Stimulated activated CD4-positive, alpha-beta T cell treated with anti-CD3 and anti-CD28 coated beads, Interleukin-15, amount 100 ng/mL, for 24 hours (primary cell): ENCODE results near the gene MAMSTR.
A peak's percentile ranks its signal among the peaks of the same experiment; 100 is the strongest.

Source experiments
- DNase-seq: peaks from one replicate; pipeline ENCODE4 v3.0.0-alpha.2; 2020

The MAMSTR gene

DNA sequence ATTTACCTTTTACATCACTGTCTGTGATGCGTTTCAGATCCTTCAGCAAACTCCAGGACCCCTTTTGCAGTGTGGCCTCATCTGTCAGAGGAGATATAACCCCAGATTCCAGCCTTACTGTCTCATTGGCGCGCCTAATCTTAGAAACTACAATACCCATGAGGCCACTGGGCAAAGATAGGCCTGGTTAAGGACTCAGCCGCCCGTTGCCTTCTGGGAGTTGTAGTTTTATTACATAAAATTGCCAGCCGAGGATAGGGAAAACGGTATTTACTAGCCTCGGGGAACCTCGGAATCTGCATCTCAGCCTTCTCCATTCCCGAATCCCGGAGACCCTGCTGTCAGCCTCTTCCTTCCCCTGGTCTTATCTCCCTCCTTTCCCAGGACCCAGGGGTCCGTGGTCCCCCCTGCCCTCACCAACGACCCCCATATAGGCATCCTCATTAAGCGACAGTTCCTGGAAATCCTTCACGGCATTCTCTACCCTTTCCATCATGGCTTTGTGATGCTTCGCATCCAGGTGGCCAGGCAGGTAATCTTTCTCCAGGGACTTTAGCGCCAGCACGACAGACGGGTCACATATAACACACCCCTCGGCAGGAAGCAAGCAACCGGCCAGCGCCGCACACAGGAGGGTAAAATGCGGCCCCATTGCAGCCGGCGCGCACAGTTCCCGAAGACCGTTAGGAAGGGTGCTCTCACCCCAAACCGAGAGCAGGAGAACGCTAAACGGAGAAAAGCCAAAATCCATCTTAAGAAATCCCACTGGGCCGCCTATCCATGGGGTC is 25.9 kb upstream of the MAMSTR start:
- DNase-seq = peak; percentile 69

GRCh38 chr19:48742096-48742495 is 22.6 kb upstream of the MAMSTR start:
- no peak for DNase-seq

DNA sequence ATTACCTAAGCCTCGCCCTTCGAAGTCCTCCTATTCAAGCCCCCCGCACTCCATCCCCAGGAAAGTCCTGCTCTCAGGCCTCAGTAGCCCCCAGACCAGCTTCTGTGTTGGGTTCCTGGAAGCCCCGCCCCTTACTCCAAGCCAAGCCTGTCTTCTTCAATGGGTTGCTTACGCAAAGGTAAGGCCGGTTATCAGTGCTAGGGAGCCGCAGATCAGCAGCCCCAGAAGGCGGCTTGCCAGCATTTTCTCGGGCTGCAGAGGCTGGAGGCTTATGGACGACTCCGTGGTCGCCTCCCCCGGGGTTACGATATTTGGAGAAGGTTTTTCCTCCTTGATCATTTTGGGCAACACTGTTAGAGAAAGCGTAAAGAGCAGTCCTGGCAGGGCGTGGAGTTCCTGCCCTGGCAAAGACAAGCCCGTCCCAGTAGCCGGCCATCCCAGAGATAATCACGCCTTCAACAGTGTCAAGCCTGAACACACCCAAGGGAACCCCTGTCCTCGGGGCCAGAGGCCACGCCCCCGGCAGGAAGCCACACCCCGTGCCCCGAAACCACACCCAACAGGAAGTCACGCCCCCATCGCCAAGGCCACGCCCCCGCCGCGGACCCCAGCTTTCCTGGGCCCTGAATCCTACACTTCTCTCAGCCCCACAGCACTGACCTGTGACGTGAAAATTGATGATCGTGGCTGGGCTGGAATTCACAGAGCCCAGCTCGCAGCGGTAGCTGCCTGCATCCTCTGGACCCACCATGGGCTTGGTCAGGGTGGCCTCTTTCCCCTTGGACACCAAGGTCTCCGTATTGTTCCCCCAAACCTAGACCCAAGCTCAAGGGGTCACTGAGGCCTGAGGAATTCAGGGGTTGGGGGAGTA is 21.8 kb upstream of the MAMSTR start:
- peak; percentile 54 for DNase-seq

GRCh38 chr19:48740164-48740972 is 20.8 kb upstream of the MAMSTR start, which contains the start of gene RASIP1:
TSS of gene RASIP1 (minus strand) at chr19:48740610. CDS start at chr19:48740282, 328 bp downstream.
- DNase-seq = no peak

GRCh38 chr19:48739404-48740163 is 20.1 kb upstream of the MAMSTR start:
- DNase-seq = no peak

DNA sequence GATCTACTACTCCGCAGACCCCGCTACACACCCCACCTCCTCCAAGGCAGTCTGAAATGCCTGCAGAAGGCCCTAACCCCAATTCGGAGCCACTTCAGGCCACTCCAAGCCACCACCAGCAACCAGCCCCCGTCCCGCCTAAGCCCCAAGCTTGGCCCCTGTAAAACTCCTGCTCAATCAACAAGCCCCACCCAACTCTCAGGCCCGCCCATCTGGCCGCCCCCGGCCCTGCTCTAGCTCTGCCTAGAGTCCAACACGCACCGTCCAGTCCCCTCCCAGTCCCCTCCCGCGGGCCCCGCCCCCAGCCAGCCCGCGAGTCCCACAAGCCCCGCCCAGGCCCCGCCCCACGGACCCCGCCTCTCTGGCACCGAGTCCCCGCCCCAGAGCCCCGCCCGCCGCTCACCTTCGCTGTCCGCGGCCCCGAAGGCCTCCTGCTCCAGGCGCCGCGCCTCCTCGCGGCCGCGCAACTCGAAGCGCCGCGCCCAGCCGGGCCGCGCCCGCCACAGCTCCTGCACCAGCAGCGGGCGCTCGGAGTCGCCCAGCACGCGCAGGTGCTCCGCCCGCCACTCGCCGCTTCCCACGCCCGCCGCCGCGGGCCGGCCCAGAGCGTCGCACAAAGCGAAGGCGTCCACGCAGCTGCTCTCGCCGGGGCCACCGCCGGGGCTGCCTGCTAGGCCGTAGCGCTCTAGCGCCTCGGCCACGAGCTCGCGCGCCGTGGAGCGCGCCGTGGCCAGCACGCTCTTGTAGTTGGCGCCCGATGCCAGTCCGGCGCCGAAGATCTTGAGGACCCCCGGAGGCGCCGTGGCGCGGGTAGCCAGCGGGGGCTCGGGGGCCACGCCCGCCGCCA is 19.3 kb upstream of the MAMSTR start:
- DNase-seq = peak; percentile 97

DNA sequence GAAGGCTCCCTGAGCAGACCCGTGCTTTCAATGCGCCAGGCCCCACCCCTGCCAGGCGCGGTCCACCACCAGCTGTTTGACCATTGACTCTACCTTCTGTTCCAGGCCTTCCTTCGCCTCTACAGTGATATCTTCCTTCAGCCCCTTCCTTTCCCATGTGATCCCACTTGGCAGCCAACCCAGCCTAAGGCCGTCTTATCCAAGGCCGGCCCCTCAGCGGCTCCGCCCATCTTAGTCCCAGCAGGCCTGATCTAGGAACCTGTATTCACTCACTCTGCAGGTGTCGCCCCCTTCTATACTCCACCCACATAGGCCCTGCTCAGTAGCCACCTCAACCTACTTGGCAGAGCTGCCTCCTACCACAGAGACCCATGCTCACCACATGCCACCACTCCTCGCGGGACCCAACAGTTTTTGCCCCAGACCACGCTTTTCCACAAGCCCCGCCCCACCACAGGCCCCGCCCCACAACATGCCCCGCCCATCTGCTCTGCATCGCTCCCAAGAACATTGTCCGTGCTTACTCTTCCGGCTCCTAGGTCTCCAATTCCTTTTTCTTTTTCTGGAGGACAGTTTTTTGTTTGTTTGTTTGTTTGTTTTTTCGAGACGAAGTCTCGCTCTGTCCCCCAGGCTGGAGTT is 18.0 kb upstream of the MAMSTR start:
- no peak for DNase-seq

DNA sequence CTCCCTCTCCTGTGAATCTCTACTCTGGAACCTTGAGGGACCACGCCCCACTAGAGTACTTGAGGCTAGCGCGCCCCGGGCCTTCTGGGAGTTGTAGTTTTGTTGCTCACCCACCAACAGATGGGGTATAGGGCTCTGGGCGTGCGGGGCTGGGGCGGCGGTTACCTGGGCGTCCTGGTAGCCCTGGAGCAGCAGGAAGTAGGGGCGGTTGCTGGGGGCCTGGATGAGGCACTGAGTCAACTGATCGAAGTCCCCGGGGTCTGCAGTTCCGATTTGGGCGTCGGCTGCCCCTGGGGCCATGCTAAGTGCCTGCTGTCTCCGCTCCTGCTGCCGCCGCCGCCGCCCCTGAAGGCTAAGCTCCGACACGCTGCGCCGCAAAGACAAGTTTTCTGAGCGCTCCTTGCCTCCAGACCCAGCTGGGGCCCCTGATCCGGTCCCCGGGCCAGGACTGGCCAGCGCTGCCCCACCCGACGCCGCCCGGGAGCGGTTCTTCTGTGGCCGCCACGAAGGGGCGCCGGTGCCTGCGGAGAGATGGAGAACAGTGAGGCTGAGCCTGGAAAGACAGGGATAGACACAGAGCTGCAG is 15.6 kb upstream of the MAMSTR start:
- DNase-seq = no peak

GRCh38 chr19:48734625-48735024 is 15.1 kb upstream of the MAMSTR start:
- no peak for DNase-seq

DNA sequence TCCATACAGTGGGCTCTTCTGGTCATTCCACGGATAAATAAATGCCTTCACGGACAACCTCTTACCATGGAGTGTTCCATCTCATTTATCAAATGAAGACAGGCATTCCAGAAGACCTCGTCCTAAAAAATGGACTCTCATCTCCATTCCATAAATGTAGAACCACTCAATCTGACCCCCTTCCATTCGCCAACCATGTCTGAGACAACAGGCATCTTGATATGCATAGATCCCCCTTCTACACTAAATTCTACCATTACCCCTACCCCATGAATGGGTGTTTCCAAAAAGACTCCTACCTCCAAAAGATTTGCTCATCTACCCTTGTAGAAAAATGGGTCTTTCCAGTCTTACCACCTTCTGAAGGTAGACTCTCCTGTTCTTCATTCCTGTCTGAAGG is 11.9 kb upstream of the MAMSTR start:
- DNase-seq = no peak

DNA sequence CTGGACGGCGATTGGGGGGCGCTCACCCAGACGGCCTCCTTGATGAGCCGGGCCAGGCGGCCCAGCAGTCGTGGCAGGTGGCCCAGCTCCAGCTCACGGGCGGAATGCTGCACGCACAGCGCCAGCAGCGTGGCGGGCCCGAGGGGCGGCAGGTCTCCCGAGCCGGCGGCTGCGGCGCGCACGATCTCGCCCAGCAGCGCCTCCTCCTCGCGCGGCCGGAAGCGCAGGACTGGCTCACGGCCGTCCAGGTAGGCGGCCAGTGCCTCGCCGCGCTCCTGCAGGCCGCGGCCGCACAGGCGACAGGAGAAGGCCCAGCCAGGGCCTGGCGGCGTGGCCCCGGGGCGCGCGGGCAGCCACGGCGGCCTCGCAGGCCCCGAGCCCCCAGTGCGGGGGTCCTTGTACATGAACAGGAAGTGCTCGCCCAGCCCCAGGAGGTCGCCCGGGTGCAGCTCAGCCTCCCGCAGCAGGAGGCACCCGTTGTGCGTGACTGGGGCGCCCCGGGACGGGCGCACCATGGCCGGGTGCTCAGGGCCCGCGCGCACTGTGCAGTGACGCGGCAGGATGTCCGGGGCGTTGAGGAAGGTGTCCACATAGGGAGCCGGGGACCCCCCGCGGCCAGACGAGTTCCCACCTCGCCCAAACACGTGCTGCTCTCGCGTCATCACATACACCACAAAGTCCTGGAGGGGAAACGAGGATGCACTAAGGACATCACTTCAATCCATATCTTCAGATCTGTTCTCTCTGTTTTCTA is 9.6 kb upstream of the MAMSTR start:
- no peak for DNase-seq

GRCh38 chr19:48726556-48726955 is 7.0 kb upstream of the MAMSTR start:
- DNase-seq = no peak

- DNase-seq = no peak
Observed at GRCh38 chr19:48724796-48725753, 5.5 kb upstream of the MAMSTR start.

GRCh38 chr19:48722196-48722708 is 2.7 kb upstream of the MAMSTR start:
- no peak for DNase-seq

GRCh38 chr19:48720613-48721296 is 1.2 kb upstream of the MAMSTR start:
- peak; percentile 95 for DNase-seq

DNA sequence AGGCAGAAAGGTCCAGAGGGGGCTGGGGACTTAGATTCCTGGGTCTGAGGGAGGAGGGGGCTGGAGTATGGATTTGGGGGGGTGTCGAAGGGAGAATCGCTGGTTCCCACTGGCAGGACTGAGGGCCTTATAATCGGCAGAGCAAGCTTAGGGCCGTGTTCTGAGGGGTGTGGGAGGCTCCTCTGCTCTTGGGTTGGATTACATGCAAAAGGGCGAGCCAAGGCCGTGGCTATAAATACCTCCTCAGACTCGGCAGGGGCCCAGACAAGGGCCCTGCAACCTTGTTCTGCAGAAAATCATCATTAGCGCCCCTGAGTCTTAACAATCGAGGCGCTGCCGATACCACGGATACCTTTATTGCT is 707 bp upstream of the MAMSTR start:
- DNase-seq = no peak

DNA sequence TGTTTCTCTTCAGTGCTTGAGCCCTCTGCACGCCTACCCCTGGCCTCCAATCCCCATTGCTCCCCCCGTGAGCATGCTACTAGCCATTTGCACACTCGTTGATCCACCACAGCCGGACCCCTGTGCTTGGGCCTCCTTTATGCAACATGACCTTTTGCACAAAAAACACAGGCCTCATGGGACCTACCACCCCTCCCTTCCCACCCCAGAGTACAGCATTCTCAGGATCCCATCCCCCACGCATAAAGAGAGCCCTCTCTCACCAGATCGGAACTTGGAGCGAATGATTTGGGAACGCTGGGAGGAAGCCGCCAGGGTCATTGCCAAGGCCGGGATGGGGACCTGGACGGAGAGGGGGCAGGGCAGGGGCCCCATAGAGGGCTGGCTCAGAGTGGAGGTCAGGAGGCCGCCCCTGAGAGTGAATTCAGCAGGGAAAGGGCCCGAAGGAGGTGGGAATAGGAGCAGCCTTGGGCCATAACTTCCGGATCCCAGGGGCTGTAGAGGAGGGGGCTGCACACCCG is 754 bp downstream of the MAMSTR start:
- DNase-seq = no peak
